Inflammatory macrophage treated with lipopolysaccharide for 4 hours (primary cell): ENCODE results near the gene NES.

Experiments
- DNase-seq: peaks from one replicate; pipeline ENCODE4 v3.0.0-alpha.2; 2020

The NES gene

DNA sequence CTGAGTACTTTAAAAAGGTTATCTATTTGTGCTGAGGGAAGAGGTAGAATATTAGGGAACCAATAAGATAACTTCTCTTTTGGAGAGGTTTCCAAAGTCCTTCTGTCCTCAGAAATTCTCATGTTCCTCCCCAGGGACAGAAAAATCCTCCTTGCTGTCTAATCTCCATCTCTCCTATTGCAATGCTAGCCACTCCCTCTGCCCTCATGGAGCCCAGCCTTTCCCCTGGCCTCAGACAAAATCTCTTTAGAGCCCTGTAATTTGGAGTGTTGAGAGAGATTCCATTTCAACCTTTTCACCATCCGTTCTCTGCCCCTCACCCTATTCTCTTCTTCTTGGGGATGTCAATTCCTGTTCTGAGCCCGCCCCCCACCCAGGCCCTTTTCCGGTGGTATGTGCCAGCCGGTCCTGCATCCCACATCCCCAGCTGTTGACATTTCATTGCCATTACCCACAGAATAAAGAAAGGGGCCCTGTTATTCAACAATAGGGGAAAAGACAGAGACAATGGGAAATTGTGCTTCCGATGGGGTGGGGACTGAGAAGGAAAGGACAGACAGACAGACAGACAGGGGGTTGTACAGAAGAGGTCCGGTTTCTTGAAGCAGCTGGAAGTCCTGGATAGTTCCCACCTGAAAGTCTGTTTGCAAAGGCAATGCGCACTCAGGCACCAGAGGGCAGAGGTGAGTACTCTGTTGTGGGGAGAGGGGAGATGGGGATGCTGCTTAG, 58.2 kb downstream of the NES start, which contains the start of gene HAPLN2:
HAPLN2 (plus strand) TSS at position 563 of the 729 bp plus-strand sequence. CDS start 4,076 bp downstream, outside the sequence.
- no peak for DNase-seq
